NCI-H82 (cell line): ENCODE data around the gene YWHAQ.

ENCODE experiments used
- DNase-seq: peaks from one replicate; lab custom pipeline; 2025; lab: John Stamatoyannopoulos, UW

Gene YWHAQ

GRCh38 chr2:9655441-9656269, 24.9 kb upstream of the YWHAQ start:
- no peak for DNase-seq

- DNase-seq = no peak
Observed at GRCh38 chr2:9654452-9655100, 23.8 kb upstream of the YWHAQ start.

GRCh38 chr2:9653485-9654271, 22.9 kb upstream of the YWHAQ start:
- DNase-seq = no peak

GRCh38 chr2:9652898-9653479, 22.2 kb upstream of the YWHAQ start:
- DNase-seq = no peak

GRCh38 chr2:9652267-9652666, 21.5 kb upstream of the YWHAQ start:
- no peak for DNase-seq

- DNase-seq = no peak
Observed at GRCh38 chr2:9650119-9650821, 19.5 kb upstream of the YWHAQ start.

GRCh38 chr2:9649261-9649660, 18.5 kb upstream of the YWHAQ start:
- DNase-seq = no peak

- DNase-seq = no peak
Observed at GRCh38 chr2:9648821-9649220, 18.0 kb upstream of the YWHAQ start.

GRCh38 chr2:9647884-9648283, 17.1 kb upstream of the YWHAQ start:
- DNase-seq = no peak

- DNase-seq = no peak
Observed at GRCh38 chr2:9646196-9647030, 15.6 kb upstream of the YWHAQ start.

- no peak for DNase-seq
Observed at GRCh38 chr2:9644603-9645002, 13.8 kb upstream of the YWHAQ start.

- no peak for DNase-seq
Observed at GRCh38 chr2:9644021-9644420, 13.2 kb upstream of the YWHAQ start.

GRCh38 chr2:9641641-9642040, 10.8 kb upstream of the YWHAQ start:
- no peak for DNase-seq

- DNase-seq = no peak
Observed at GRCh38 chr2:9640403-9641104, 9.8 kb upstream of the YWHAQ start.

- DNase-seq = no peak
Observed at GRCh38 chr2:9639740-9640343, 9.0 kb upstream of the YWHAQ start.

GRCh38 chr2:9639000-9639602, 8.3 kb upstream of the YWHAQ start:
- DNase-seq = no peak

- no peak for DNase-seq
Observed at GRCh38 chr2:9638532-9638931, 7.7 kb upstream of the YWHAQ start.

- no peak for DNase-seq
Observed at GRCh38 chr2:9637330-9637729, 6.5 kb upstream of the YWHAQ start.

GRCh38 chr2:9634133-9634532, 3.3 kb upstream of the YWHAQ start:
- DNase-seq = no peak
